HCT116 (cell line): ENCODE data around the gene NCAPG2. TPM values are rescaled to one million over a fixed set of nuclear protein-coding genes. Genes with fewer than 3 reads are reported as not detected.
A peak's percentile ranks its signal among the peaks of the same experiment; 100 is the strongest.

Source experiments
- ATAC-seq: fragments of 200-7000 bp; cut with Tn5 transposase; 2 replicates; pipeline ENCODE4 v1.9.1; 2020; ENCODE audit warnings: mild to moderate bottlenecking, moderate library complexity
- BruUV-seq: library from RNA; stranded (reverse); fragments of 400-500 nt; replicated peaks from 2 replicates; lab custom pipeline; 2021; lab: Mats Ljungman, UMichigan
- CTCF ChIA-PET: fragments of 300-600 bp; sonication (Branson Sonifier 250); formaldehyde crosslinking; loops from one replicate; lab custom pipeline; 2021; ENCODE audit warnings: antibody characterized with exemption; lab: Charles Lee
- POLR2A ChIA-PET: fragments of 300-600, 350-600 bp; sonication (Branson Sonifier 250); formaldehyde crosslinking; loops from one replicate; lab custom pipeline; 2021; ENCODE audit warnings: antibody characterized with exemption; lab: Charles Lee
- RAD21 ChIA-PET, 2 experiments: fragments of 300-600 bp; sonication (Branson Sonifier 250); formaldehyde crosslinking; loops; one replicate each; lab custom pipeline; 2023; ENCODE audit warnings: low total read pairs in 2 of 2; ENCODE audit not compliant: uncharacterized antibody in 2 of 2, unreplicated experiment in 2 of 2, low non-redundant PET in 1 of 2; lab: Charles Lee
- DNase-seq: peaks from one replicate; pipeline ENCODE4 v3.0.0-alpha.2; 2010; ENCODE audit warnings: low read depth, low spot score
- H2AFZ ChIP-seq: fragments of 200-600 bp; shearing (Covaris generic), sonication (generic); 2 replicates; pipeline ENCODE4 v1.6.1; 2017; ENCODE audit warnings: low read depth, mixed run types, mixed read lengths, antibody characterized with exemption, low read length; ENCODE audit not compliant: poor library complexity, severe bottlenecking
- H3K27ac ChIP-seq: 2 replicates; pipeline ENCODE4 v1.5.1; 2012; ENCODE audit warnings: low read depth, low read length
- H3K27me3 ChIP-seq: fragments of 200-600 bp; sonication (generic); 2 replicates; pipeline ENCODE4 v1.6.1; 2016; ENCODE audit warnings: mixed run types, low read length, mixed read lengths; ENCODE audit not compliant: insufficient read depth
- H3K36me3 ChIP-seq, 2 experiments: fragments of 200-500 bp in 1 of 2; fragments of 200-600 bp in 1 of 2; sonication (Bioruptor generic) in 1 of 2; sonication (generic) in 1 of 2; 2 replicates each; pipeline versions ENCODE4 v1.5.1 to v1.6.1; 2014 to 2016; ENCODE audit warnings: low read length in 2 of 2, inconsistent platforms in 1 of 2, mixed read lengths in 1 of 2, mixed run types in 1 of 2; ENCODE audit not compliant: insufficient read depth in 2 of 2, control insufficient read depth in 1 of 2
- H3K4me1 ChIP-seq, 2 experiments: fragments of 200-600 bp in 1 of 2; sonication (generic) in 1 of 2; 2 replicates each; pipeline versions ENCODE4 v1.5.1 to v1.6.1; 2012 to 2017; ENCODE audit warnings: low read length in 2 of 2, inconsistent platforms in 1 of 2, mild to moderate bottlenecking in 1 of 2, mixed read lengths in 1 of 2, mixed run types in 1 of 2, moderate library complexity in 1 of 2; ENCODE audit not compliant: insufficient read depth in 2 of 2, control insufficient read depth in 1 of 2
- H3K4me2 ChIP-seq: fragments of 200-600 bp; sonication (generic); 2 replicates; pipeline ENCODE4 v1.6.1; 2017; ENCODE audit warnings: mixed run types, low read length, mixed read lengths
- H3K4me3 ChIP-seq, 2 experiments: fragments of 200-600 bp in 1 of 2; sonication (generic) in 1 of 2; replicated peaks in 1 of 2; 2 replicates each; pipeline ENCODE4 v1.5.1; 2011 to 2016; ENCODE audit warnings: low read length in 2 of 2, control low read depth in 1 of 2, low read depth in 1 of 2, mild to moderate bottlenecking in 1 of 2, mixed read lengths in 1 of 2, mixed run types in 1 of 2
- H3K79me2 ChIP-seq: fragments of 200-600 bp; sonication (generic); 2 replicates; pipeline ENCODE4 v1.6.1; 2017; ENCODE audit warnings: mild to moderate bottlenecking, mixed run types, low read length, moderate library complexity, mixed read lengths; ENCODE audit not compliant: insufficient read depth
- H3K9ac ChIP-seq: fragments of 200-600 bp; sonication (generic); 2 replicates; pipeline ENCODE4 v1.6.1; 2016; ENCODE audit warnings: low read length, mixed read lengths
- H3K9me2 ChIP-seq: fragments of 200-600 bp; sonication (generic), shearing (Covaris generic); 2 replicates; pipeline ENCODE4 v1.6.1; 2017; ENCODE audit warnings: mixed run types, mild to moderate bottlenecking, moderate library complexity; ENCODE audit not compliant: insufficient read depth
- H3K9me3 ChIP-seq, 2 experiments: fragments of 200-500 bp in 1 of 2; fragments of 200-600 bp in 1 of 2; sonication (Bioruptor generic) in 1 of 2; sonication (generic) in 1 of 2; 2 replicates each; pipeline ENCODE4 v1.6.1; 2014 to 2017; ENCODE audit warnings: low read length in 2 of 2, mixed read lengths in 2 of 2, inconsistent platforms in 1 of 2, low read depth in 1 of 2, mild to moderate bottlenecking in 1 of 2, mixed run types in 1 of 2, moderate library complexity in 1 of 2; ENCODE audit not compliant: control insufficient read depth in 1 of 2, insufficient read depth in 1 of 2
- H4K20me1 ChIP-seq: fragments of 200-600 bp; sonication (generic), shearing (Covaris generic); 2 replicates; pipeline ENCODE4 v1.6.1; 2017; ENCODE audit warnings: mixed run types, mild to moderate bottlenecking, moderate library complexity; ENCODE audit not compliant: insufficient read depth
- ELF1 ChIP-seq: IDR thresholded peaks from 2 replicates; pipeline ENCODE4 v1.6.1; 2012; ENCODE audit warnings: low read depth, borderline replicate concordance
- POLR2AphosphoS5 ChIP-seq: IDR thresholded peaks from 2 replicates; pipeline ENCODE4 v1.6.1; 2011; ENCODE audit warnings: mild to moderate bottlenecking, low read depth, low read length, moderate library complexity
- RAD21 ChIP-seq: IDR thresholded peaks from 2 replicates; pipeline ENCODE4 v1.6.1; 2012; ENCODE audit warnings: low read depth, mild to moderate bottlenecking
- SRF ChIP-seq: IDR thresholded peaks from 2 replicates; pipeline ENCODE4 v1.6.1; 2012; ENCODE audit warnings: low read depth
- intact Hi-C: fragments of 100-400 bp; cut with micrococcal nuclease; formaldehyde crosslinking; loops from 2 replicates; pipeline ENCODE4 v1.10.0; 2022
- total RNA-seq: library from RNA; stranded (reverse); gene quantifications from one replicate; pipeline ENCODE4 v1.2.1, GENCODE V29; 2021; ENCODE audit not compliant: unreplicated experiment
- TF ChIP-seq, protein P1 (sequence below), 3 experiments: fragments of 200-600 bp in 1 of 3; sonication (generic) in 1 of 3; IDR thresholded peaks in 2 of 3; conservative IDR thresholded peaks in 1 of 3; 2 replicates each; pipeline ENCODE4 v1.5.1; 2012 to 2017; ENCODE audit warnings: low read depth in 2 of 3, low read length in 2 of 3, antibody characterized with exemption in 1 of 3, borderline replicate concordance in 1 of 3, control low read depth in 1 of 3, mild to moderate bottlenecking in 1 of 3, mixed read lengths in 1 of 3, mixed run types in 1 of 3, moderate library complexity in 1 of 3; ENCODE audit not compliant: insufficient read depth in 1 of 3
- TF ChIP-seq, protein P2 (sequence below): IDR thresholded peaks from 2 replicates; pipeline ENCODE4 v1.6.1; 2012; ENCODE audit warnings: low read depth

The NCAPG2 gene
- total RNA-seq, 1 experiment from 2014 or later, result 73.1 TPM

DNA sequence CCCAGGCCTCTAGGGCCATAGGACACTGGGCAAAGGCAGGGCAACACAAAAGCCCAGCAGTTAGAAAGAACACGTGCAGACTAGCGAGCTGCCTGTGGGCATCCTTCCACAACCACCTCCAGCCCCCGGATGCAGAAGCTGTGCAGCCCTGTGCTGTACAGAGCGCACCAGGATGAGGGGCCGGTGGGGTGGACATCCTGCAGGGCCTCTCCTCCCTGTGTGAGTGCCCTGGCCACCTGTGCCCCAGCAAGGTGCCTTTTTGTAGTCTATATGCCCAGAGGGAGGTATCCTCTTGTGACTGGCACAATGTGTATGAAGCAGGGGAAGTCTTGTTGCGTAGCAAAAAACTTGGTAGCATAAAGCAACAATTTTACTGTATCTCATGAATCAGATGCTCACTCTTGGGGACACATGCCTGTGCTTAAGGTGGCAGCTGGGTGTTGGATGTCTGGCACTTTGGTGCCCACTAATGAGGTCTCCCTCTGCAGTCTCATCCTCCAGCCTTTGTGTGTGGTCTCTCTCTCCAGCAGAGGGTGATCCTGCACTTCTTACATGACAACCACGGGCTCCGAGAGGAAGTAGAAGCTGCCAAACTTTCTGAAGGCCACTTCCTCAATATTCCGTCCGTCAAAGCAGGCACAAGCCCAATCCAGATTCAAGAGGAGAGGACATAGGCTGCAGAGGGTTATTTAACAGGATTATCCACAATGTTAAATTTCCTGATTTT lies 8.7 kb downstream of the NCAPG2 start:
- 0 out of 2 replicates have a peak, but pooled peaks cover 11% of the 10 kb centered on the region for H4K20me1 ChIP-seq
- H3K27me3 ChIP-seq, result no peaks in the 10 kb centered on the region
- no peak overlapping the region for H2AFZ ChIP-seq
- no peak overlapping the region for H3K9ac ChIP-seq
- no peak overlapping the region for H3K27ac ChIP-seq
- BruUV-seq, result no TSS peak
- RAD21 ChIA-PET, result no interaction called here
- no peak overlapping the region for H3K4me3 ChIP-seq
- peaks cover 84% of the 10 kb centered on the region for H3K79me2 ChIP-seq
- peaks cover 11 to 44% of the 10 kb centered on the region in 2 experiments; a peak in 3 of 4 replicates for H3K36me3 ChIP-seq
- POLR2A ChIA-PET, result no interaction called here
- H3K4me1 ChIP-seq, result no peaks in the 10 kb centered on the region
- H3K9me3 ChIP-seq, result no peaks in the 10 kb centered on the region
- H3K4me2 ChIP-seq, result no peak overlapping the region
- ATAC-seq (peak; percentile 79), DNase-seq (peak; percentile 34)
- intact Hi-C loops, result loop anchor here (1.0 kb wide), 1 partner anchor 281 kb away; no protein-coding TSS in a partner anchor
- CTCF ChIA-PET, result interaction anchor here (0.7 to 1.2 kb wide), 3 partner anchors 168 to 281 kb away, joined by 3 to 12 read pairs (median 3); no protein-coding TSS in a partner anchor
- TF ChIP-seq ELF1 (peak; percentile 20; the same call in 1 of the 2 replicates), POLR2AphosphoS5 (no peak), SRF (no peak), RAD21 (peak; percentile 73)
- TF ChIP-seq, protein P1, sequence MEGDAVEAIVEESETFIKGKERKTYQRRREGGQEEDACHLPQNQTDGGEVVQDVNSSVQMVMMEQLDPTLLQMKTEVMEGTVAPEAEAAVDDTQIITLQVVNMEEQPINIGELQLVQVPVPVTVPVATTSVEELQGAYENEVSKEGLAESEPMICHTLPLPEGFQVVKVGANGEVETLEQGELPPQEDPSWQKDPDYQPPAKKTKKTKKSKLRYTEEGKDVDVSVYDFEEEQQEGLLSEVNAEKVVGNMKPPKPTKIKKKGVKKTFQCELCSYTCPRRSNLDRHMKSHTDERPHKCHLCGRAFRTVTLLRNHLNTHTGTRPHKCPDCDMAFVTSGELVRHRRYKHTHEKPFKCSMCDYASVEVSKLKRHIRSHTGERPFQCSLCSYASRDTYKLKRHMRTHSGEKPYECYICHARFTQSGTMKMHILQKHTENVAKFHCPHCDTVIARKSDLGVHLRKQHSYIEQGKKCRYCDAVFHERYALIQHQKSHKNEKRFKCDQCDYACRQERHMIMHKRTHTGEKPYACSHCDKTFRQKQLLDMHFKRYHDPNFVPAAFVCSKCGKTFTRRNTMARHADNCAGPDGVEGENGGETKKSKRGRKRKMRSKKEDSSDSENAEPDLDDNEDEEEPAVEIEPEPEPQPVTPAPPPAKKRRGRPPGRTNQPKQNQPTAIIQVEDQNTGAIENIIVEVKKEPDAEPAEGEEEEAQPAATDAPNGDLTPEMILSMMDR (IDR thresholded peaks at IDR 0.05 in 2 of 3, conservative IDR thresholded peaks at IDR 0.05 in 1 of 3; ENCODE audit: borderline replicate concordance in 1 of 3, insufficient read depth in 1 of 3, low read depth in 2 of 3, low read length in 2 of 3), result peak; percentile 43 to 47 (median 46); a peak in 4 of 6 replicates
- TF ChIP-seq, protein P2, sequence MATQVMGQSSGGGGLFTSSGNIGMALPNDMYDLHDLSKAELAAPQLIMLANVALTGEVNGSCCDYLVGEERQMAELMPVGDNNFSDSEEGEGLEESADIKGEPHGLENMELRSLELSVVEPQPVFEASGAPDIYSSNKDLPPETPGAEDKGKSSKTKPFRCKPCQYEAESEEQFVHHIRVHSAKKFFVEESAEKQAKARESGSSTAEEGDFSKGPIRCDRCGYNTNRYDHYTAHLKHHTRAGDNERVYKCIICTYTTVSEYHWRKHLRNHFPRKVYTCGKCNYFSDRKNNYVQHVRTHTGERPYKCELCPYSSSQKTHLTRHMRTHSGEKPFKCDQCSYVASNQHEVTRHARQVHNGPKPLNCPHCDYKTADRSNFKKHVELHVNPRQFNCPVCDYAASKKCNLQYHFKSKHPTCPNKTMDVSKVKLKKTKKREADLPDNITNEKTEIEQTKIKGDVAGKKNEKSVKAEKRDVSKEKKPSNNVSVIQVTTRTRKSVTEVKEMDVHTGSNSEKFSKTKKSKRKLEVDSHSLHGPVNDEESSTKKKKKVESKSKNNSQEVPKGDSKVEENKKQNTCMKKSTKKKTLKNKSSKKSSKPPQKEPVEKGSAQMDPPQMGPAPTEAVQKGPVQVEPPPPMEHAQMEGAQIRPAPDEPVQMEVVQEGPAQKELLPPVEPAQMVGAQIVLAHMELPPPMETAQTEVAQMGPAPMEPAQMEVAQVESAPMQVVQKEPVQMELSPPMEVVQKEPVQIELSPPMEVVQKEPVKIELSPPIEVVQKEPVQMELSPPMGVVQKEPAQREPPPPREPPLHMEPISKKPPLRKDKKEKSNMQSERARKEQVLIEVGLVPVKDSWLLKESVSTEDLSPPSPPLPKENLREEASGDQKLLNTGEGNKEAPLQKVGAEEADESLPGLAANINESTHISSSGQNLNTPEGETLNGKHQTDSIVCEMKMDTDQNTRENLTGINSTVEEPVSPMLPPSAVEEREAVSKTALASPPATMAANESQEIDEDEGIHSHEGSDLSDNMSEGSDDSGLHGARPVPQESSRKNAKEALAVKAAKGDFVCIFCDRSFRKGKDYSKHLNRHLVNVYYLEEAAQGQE, result no peak
- no peaks in the 10 kb centered on the region for H3K9me2 ChIP-seq
